Activated T-helper 9 cell treated with anti-CD3 and anti-CD28 coated beads, Interleukin-2, amount 50 U/mL, for 16 hours (primary cell): ENCODE results near the gene PAPPA.

Experiments
- DNase-seq: peaks from one replicate; pipeline ENCODE4 v3.0.0-alpha.2; 2020; ENCODE audit warnings: low read depth

PAPPA gene

DNA sequence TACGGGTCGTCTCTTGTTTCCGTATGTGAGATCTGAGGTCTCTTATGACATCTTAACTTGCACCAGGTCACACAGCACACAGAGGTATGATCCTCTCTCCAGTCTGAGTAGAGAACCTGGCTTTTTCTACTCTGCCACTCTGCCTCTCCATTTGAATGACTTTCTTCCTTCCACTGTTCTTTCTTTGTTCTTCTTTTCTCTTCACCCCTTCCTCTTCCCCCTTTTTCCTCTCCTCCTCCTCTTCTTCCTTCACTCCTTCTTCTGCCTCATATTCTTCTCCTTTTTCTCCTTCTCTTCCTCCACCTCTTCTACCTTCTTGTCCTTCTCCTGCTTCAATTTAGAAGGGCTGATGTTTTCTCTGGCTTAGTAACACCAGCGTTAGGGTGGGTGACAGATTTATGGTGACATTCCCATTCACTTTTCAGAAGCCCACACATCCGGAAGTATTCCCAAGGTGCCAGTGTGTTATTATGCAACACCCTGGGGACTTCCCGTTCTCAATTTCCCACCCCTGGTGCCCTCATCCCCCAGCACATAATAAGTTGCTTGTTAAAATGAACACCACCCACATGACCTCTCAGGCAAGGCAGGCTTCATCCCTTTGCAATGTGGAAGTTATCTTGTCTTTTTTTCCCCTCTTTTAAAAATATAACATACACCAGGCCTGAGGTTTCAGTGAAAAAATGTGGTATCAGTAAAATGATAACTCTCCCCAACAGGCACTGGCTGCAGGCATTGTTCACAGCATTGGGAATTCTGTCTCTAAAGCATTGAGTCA, 122.0 kb downstream of the PAPPA start:
- DNase-seq: no peak

DNA sequence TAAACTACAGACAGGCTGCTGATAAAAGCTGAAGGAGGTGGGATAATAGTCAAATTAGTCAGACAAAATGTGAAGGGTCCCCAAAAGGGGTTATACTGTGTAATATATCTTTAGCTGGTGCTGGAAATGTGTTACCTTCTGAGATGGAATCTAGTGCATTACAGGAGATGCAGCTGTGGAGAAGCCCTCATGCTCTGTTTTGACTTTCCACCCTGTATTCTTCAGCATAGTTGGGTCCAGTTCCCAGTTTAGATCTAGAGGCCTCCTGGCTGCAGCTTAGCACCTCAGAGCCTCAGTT, 122.6 kb downstream of the PAPPA start:
- no peak for DNase-seq

DNA sequence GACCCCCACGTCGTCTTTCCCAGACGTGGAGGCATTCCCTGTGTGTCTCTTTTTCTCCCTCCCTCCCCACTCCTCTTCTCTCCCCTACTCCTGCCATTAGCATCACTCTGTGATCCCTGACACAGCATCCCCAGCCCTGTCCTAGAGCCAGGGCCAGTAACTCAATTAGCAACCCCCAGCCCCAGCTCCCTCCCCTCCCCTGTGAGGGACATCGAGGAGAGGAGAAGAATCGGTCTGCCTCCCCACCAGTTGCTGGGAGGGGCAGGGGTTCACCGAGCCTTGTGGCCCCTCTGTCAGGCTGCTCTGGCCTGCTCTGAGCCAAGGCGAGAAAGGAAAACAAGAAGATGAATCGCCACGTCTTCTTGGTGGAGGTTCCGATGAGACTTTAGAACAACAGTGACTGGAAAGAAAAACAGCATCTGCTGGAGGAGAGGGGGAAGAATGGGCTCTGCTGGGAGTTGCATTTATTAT, 123.1 kb downstream of the PAPPA start:
- no peak for DNase-seq

DNA sequence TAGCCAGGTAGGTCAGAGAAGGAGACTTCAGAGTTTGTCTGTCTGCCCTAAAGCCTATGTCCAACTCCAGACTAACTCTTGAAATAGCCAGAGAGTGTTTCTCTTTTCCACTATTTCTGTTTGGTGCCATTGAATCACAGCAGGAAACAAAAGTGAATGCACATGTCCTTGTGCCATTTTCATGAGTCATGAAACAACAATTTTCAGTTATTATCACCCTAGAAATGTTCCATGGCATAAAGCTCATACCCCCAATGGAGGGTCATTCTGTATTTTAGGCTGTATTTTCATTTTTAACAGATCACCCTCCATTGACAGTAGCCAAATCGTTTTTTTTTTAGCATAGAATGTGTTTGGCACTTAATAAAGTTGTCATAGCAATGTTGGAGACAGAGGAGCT, 124.7 kb downstream of the PAPPA start:
- no peak for DNase-seq

DNA sequence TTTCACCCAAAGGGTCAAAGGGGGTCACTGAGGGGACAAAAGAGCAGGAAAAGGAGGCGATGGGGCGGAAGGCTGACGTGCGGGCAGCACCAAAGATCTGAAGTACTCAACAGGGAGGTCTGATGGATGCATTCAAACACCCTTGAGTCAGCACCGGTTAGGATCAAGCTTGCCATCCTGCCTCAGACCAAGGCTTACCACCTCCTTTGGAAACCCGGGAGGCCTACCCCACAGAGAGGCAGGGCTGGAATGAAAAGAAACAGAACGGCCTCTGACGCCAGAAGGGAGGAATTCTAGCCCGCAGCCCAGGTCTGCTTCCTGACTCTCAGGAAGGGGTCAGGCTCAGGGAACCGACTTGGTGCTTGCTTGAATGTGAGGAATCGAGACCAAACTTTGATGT, 125.6 kb downstream of the PAPPA start:
- no peak for DNase-seq

DNA sequence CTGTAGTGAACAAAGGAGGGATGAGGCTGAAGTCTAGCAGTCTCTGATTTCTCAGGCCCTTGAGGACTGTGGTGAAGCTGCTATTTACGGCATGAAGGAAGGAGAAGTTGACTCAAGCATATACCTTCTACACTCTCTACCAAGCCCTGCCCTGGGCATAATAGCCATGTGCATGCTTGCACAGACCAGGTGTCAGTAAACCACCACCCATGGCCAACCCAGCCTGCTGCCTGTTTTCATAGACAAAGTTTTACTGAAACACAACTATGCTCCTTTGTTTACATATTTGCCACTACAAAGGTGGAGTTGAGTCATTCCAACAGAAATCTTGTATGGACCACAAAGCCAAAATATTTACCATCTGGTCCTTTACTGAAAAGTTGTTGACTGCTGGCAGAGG, 126.9 kb downstream of the PAPPA start:
- no peak for DNase-seq

DNA sequence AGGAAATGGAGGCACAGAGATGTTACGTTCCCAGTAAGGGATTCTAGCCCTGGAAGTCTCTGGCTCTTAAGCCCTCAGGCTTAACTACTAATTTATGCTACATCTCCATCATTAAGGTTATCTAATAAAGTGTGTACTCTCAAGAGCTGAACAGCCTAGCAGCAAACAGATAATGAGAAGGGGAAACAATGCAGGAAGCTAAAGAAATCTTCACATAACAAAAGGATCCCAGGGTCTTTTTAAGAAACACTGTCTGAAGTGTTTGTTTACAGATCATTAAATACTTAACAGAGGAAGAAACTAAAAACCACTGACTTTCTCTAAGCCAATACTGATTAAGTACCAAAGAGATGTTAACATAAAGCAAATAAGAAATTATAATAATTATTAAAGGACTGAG, 129.0 kb downstream of the PAPPA start:
- no peak for DNase-seq

DNA sequence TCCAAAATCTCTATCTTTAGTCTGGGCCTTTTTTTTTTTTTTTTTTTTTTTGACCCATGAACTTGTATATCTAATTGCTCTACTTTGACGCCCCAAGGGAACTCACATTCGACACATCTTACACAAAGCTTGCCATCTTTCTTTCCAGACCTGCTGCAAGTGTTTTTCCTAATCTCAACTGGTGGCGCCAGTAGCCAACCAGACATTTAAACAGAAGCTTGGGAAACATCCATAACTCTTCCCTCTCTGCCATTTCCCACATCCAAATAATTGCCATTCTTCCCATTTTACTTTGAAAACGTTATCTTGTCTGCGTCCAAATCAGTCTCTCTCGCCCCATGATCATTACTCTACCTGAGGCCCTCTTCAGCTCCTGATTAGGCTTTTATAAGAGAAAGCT, 130.9 kb downstream of the PAPPA start:
- no peak for DNase-seq

DNA sequence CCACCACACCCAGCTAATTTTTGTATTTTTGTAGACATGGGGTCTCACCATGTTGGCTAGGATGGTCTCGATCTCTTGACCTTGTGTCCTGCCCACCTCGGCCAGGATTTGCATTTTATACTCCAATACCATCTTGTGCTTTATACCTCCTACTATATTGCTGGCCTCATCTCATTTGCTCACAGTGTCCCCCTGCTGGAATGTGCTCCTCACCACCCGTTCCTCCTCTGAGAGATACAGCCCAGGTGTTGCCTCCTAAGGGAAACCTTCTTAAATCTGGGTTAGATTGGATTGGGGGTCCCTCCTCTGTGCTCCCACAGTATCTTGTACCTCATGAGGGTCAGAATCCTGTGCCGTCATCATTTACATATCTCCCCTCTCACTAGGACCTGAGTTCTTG, 131.7 kb downstream of the PAPPA start:
- DNase-seq: no peak

DNA sequence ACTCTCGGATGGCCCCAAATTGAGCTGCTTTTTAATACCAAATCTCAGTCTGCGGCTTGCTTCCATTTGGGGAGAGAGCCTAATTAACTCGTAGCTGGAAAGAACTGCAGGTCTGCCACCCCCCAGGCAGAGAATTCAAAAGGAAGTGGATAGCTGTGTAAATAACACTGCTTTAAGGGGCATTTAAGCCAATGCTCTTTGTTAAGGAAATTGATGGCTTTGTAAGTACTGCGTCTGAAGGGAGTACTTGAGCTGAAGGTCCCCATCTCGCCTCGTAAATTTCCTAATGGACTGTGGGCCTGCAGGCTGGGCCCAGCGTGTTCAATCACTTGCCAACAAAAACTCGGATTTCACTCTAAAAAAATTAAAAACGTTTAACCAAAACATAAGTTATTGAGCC, 132.7 kb downstream of the PAPPA start:
- DNase-seq: no peak

DNA sequence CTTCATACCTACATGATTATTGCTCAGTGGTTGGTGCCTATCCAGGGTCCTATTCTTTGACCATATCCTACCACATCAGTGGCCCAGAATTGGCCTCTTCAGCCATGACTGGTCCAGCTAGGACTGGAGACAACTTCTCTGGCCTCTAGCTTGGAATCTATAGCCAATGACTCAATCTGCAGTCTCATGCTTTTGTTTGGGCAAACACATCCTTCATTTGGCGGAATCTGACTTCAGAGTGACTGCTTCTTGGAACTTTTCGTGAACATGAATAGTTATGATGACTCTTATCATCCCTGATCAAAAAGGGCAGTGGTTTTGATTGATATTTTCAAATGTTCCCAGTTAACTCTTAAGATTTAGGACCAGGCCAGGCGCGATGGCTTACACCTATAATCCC, 134.1 kb downstream of the PAPPA start:
- no peak for DNase-seq

DNA sequence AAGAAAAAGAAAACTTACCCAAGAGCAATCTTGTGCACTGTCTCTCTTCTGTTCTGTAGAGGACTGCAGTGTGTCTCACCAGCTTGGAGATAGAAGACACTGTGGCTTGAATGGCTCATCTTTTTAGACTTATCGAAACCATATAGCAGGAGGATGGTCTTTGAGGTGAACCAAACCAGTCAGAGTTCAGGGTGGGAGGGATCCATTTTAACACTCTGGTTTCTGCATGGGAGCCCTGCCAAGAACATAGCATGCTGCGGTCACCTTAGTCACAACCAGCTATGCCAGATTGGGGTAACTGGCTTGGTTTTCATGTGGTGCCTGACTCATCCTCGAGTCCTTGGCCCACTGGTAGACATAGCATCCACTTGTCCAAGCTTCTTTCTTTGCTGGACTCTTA, 135.1 kb downstream of the PAPPA start:
- DNase-seq: no peak

DNA sequence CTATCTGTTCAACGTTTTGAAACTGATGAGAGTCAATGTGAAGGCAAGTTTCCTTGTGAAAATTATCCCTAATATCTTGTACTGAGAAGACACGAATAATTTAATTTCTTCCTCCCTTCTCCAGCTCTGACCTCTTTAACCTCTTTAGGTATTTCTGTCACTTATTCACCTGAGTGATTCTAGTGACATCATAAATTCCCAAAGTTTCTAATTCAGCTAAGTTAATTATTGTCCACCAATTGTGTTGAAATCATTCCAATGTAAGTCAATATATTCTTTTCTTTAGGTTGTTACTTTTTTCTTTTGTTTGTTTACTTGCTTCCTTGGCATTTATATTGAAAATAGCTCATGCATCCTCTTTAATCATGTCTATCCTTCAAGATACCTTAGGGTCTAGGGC, 143.8 kb downstream of the PAPPA start:
- DNase-seq: no peak

DNA sequence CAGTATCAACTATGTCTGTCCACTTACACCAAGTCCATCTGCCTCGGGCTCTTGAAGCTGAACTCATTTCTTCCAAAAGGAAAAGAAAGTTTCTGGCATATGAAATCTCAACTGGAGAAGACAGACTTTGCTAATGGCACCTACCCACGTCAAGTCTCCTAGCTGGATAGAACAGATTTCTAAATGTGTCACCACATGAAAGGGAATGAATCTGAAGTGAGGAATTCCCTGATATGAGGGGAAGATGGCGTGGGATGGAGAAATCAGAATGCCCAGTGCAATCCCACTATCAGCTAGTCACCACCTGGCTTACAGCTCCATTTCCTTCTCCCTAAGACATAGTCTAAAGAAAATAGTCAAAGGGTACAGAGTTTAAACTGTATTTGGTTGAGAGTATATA, 144.7 kb downstream of the PAPPA start:
- no peak for DNase-seq

DNA sequence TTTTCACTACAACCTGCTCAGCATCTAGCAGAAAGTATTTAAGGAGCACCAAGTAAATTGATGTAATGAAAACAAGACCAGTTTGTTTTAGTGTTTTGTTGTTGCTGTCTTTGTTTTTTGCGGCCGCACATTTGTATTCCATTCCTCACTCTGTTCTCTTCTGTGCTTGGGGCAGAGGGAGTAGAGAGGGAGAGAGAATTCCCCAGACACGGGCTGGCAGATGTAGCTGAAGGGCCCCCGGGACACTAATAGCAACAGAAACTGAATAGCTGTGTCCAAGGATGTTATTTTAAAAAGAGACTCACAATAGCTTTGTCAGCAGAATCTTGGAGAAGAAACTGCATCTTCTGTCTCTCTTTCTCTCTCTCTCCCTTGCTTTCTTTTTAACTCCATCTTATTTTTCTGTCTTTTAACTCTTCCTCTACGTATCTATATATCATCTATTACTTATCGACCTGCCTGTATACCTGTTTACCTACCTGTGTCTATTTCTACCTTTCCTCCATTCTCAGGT, 145.3 kb downstream of the PAPPA start:
- DNase-seq: no peak

DNA sequence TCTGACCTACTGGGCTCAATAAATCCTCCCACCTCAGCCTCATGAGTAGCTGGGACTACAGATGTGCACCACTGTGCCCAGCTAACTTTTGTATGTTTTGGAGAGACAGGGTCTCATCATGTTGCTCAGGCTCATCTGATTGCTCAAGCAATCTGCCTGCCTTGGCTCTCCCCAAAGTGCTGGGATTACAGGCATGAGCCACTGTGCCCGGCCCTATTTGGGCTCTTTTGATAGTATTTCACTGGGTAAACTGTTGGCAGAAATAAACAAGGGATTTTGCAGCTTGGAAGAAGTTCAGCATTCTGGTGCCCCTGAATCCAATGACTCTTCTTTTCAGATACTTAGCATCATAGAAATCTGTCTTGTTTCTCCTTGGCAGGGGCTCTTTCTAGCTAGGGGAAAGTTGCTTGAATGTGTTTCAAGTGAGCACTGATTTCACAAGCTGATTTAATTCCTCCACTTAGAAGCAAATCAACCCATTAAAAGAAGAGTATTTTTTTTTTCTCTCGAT, 146.8 kb downstream of the PAPPA start:
- DNase-seq: no peak

DNA sequence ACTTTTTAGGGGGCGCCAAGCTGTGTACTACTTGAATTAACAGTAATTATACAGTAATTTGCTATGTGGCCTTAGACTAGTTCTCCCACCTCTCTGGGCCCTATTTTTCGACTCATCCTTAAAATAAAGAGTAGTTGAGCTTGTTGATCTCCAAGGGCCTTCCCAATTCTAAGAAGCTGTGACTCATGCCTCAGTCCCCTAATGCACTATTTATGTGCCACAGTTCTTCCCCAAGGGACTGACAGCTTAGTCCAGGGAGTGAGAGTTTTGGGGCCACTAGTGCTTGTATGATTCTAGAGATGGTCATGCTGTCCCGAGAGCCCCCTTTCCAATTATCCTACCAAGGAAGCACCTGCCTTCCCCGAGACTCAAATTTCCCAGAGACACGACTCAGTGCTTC, 149.7 kb downstream of the PAPPA start:
- no peak for DNase-seq

DNA sequence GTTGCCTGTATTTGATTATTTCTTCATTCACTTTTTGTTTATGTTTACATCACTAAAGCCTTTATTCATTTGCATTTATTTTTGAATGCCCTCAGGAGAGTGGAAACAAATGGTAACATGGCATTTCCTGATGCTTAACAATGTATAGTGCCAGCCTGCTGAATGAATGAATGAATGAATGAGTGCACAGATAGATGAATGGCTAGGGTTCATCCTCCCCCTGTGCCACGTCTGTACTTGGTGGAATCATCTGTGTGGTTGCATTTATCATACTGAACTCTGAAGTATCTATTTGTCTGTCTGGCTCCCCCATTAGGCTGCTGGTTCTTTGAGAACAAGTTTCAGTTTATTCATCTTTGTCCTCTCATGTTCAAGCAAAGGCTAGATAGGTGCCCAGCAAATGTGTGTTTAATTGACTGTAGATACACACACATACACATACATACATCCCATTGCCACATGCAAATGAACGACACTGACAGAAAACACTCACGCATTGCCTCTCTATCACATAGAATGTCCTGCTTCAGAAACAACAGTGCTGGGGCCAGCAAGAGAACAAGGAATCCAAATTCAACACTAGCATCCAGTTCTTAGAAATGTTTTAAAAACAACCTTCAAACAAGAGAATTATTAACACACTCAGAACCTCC, 150.4 kb downstream of the PAPPA start:
- DNase-seq: no peak

DNA sequence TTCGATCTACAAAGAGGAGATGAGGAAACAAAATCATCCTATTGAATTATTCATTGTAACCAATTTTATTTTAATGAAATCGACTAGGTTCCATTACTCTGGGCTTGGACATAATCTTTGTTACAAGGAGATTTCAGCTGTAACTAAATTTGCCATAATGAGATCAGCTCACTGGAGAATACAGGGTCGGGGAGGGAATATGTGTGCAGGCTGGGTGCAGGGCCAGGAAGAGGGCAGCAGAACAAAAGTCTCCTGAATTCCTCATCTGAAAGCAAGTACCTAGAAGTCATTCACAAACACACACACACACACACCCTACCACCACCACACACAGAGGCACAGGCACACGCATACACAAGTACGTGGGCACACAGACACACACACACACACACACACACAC, 151.2 kb downstream of the PAPPA start:
- no peak for DNase-seq

DNA sequence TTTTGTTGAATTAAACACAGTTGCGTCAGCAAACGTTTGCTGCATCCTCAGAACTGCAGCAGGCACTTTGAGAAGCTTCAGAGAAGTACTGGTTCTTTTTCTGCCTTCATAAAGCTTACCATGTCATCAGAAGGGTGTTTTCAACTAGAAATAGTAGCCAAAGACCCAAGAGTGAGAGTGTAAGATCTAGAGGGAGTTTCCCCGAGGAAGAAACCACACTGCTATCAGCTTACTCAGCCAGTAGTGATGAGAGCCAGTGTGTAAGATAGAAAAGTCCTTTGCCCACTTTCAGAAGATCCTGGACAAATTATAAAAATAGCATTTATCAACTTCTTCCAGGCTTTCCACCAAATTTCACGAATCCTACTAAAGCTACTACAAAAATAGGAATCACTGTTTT, 154.5 kb downstream of the PAPPA start:
- no peak for DNase-seq

DNA sequence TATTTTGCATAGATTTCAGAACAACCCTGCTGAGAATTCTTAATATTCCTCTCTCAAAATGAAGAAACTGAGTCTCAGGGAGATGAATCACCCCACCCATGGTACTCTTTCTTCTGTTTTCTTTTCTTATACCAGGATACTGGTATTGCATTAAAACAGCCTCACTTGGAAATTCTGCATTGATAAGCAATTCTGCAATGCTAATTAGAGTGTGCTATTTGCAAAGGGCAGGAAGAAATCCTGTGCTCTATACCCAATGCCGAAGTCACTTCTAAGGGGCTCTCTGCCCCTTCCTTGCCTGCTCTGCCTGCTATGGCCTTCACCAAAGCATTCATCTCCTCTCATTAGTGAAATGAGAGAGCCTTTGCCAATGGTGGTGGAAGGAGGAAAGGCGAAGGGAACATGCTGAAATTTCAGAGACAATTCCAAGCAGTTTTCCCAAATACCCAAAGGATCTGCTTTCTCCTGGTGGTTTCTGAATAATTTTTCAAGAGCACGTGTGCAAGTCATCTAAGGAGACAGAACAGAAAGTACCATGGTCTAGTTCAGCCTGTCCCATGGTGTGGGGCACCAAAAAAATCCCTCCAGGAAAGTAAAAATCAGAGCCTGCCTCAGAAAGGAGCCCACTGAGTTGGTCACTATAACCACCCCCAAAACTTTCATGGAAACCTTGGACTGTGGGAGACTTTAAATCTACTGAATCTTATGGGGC, 156.5 kb downstream of the PAPPA start:
- no peak for DNase-seq

DNA sequence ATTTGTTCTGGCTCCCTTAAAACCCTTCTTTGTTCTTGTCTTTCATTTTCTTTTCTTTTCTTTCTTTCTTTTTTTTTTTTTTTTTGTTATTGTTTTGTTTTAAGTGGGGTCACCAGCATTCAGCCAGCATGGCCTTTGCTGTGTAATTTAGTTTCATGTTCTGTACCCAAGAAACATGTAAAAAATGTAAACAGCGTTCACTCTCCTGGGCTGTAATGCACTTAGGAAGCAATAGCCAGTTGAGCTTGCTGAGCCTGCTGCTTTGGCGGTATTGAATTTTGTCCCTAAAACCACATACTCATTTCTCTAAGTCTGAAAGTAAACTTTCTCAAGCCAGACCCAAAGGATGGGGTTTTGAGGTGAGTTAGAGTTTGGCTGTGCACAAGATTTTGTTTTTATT, 158.6 kb downstream of the PAPPA start:
- DNase-seq: no peak

DNA sequence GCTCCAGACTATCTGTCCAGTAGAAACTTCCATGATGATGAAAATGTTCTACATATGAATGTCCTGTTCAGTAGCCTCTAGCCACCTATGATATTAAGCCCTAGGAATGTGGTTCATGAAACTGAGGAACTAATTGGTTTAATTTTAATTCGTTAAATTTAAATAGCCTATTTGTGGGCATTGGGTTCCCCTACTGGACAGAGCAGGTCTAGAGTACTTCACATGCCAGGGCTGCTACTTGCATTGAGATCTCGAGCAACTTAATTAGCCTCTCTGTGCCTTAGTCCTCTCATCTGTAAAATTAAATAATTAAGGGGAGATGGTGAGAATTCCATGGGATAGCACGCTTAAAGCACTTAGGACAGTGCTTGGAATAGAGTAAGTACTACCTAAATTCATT, 160.0 kb downstream of the PAPPA start:
- DNase-seq: no peak
